K562 (cell line): Measurements from ENCODE around the gene SCIN. TPM values are rescaled to one million over a fixed set of nuclear protein-coding genes. Genes with fewer than 3 reads are reported as not detected.

ENCODE experiments used
- BCOR ChIP-seq: fragments of 450-650 bp; IDR thresholded peaks from 2 replicates; pipeline ENCODE4 v1.6.1; 2016
- ELK1 ChIP-seq: sonication (generic); formaldehyde crosslinking; IDR thresholded peaks from 2 replicates; pipeline ENCODE4 v1.8.1; 2022; ENCODE audit warnings: missing genetic modification reagents
- FOXK1 ChIP-seq: sonication (generic); formaldehyde crosslinking; IDR thresholded peaks from 2 replicates; pipeline ENCODE4 v1.8.0; 2022; ENCODE audit warnings: missing genetic modification reagents, mild to moderate bottlenecking, borderline replicate concordance
- GTF2F1 ChIP-seq: IDR thresholded peaks from 2 replicates; pipeline ENCODE4 v1.6.1; 2011; ENCODE audit warnings: low read depth, low read length, improper control_type of control experiment
- HMBOX1 ChIP-seq: sonication (generic); IDR thresholded peaks from 2 replicates; pipeline ENCODE4 v1.6.1; 2016
- MAZ ChIP-seq, 2 experiments: fragments of 450-650 bp in 1 of 2; sonication (generic) in 1 of 2; formaldehyde crosslinking; IDR thresholded peaks in 1 of 2; conservative IDR thresholded peaks in 1 of 2; 2 replicates each; pipeline versions ENCODE4 v1.4.0 to v1.5.0; 2020; ENCODE audit warnings: mild to moderate bottlenecking in 1 of 2, missing genetic modification reagents in 1 of 2
- MBD1 ChIP-seq: fragments of 250-450 bp; sonication (Bioruptor Pico); IDR thresholded peaks from 2 replicates; pipeline ENCODE4 v1.8.0; 2022; ENCODE audit warnings: inconsistent platforms
- MCM5 ChIP-seq: fragments of 450-650 bp; IDR thresholded peaks from 2 replicates; pipeline ENCODE4 v1.6.1; 2016; ENCODE audit warnings: low read depth
- MIER1 ChIP-seq: fragments of 450-650 bp; IDR thresholded peaks from 2 replicates; pipeline ENCODE4 v1.6.1; 2016; ENCODE audit warnings: antibody characterized with exemption, mild to moderate bottlenecking, low read depth
- NCOR1 ChIP-seq: fragments of 450-650 bp; IDR thresholded peaks from 2 replicates; pipeline ENCODE4 v1.6.1; 2016; ENCODE audit warnings: mild to moderate bottlenecking, moderate library complexity
- POLR2AphosphoS2 ChIP-seq: IDR thresholded peaks from 2 replicates; pipeline ENCODE4 v1.6.1; 2012; ENCODE audit warnings: low read length, improper control_type of control experiment
- POLR3A ChIP-seq: IDR thresholded peaks from 2 replicates; pipeline ENCODE4 v1.6.1; 2011; ENCODE audit warnings: borderline replicate concordance, mild to moderate bottlenecking, moderate library complexity; ENCODE audit not compliant: insufficient read length, insufficient read depth; ENCODE audit errors: extremely low read depth
- PPARD ChIP-seq: fragments of 250-450 bp; sonication (Bioruptor Pico); IDR thresholded peaks from 2 replicates; pipeline ENCODE4 v1.8.0; 2022; ENCODE audit warnings: inconsistent platforms, mild to moderate bottlenecking, moderate library complexity
- SMAD1 ChIP-seq: fragments of 150-350 bp; IDR thresholded peaks from 2 replicates; pipeline ENCODE4 v1.6.1; 2014; ENCODE audit warnings: low read length, low read depth; ENCODE audit not compliant: partially characterized antibody
- SPI1 ChIP-seq: IDR thresholded peaks from 2 replicates; pipeline ENCODE4 v1.6.1; 2011; ENCODE audit warnings: low read depth, low read length, control low read depth, borderline replicate concordance
- TOE1 ChIP-seq, 2 experiments: fragments of 450-650 bp in 1 of 2; sonication (generic) in 1 of 2; formaldehyde crosslinking in 1 of 2; IDR thresholded peaks; 2 replicates each; pipeline versions ENCODE4 v1.7.1 to v1.8.0; 2016 to 2022; ENCODE audit warnings: borderline replicate concordance in 2 of 2, mild to moderate bottlenecking in 2 of 2, antibody characterized with exemption in 1 of 2, inconsistent platforms in 1 of 2, low read depth in 1 of 2, missing genetic modification reagents in 1 of 2, moderate library complexity in 1 of 2
- ZNF584 ChIP-seq: fragments of 200-800 bp; sonication (Bioruptor generic); IDR thresholded peaks from 2 replicates; pipeline ENCODE4 v1.6.1; 2016; ENCODE audit warnings: low read depth, mild to moderate bottlenecking, missing genetic modification characterization, missing compliant biosample characterization
- ZNF778 ChIP-seq: fragments of 450-650 bp; formaldehyde crosslinking; IDR thresholded peaks from 2 replicates; pipeline ENCODE4 v1.4.0; 2020; ENCODE audit warnings: mild to moderate bottlenecking, moderate library complexity
- polyA plus RNA-seq, 8 experiments: library from polyadenylated mRNA; depleted of rRNA in 4 of 8; stranded (reverse) in 5 of 8; unstranded in 3 of 8; fragments of >200 nt; fragmentation: Nextera tagmentation in 2 of 8; fragmentation: Illumina TruSeq in 1 of 8; extraction: Ambion mirVana in 2 of 8; extraction: Trizol in 1 of 8; gene quantifications; 2 replicates each; pipeline versions ENCODE4 v1.2.1 to v1.2.3, GENCODE V29; 2011 to 2014; ENCODE audit warnings: inconsistent platforms in 1 of 8, missing spikeins in 1 of 8
- total RNA-seq, 7 experiments: library from RNA; depleted of rRNA in 6 of 7; stranded (reverse); fragments of >200 nt in 6 of 7; fragmentation: Illumina TruSeq in 2 of 7; extraction: Trizol in 2 of 7; gene quantifications; 2 replicates each; pipeline versions ENCODE4 v1.2.1 to v1.2.3, GENCODE V29; 2011 to 2021; ENCODE audit warnings: low replicate concordance in 1 of 7
- TF ChIP-seq, protein P1 (sequence below): sonication (generic); formaldehyde crosslinking; IDR thresholded peaks from 2 replicates; pipeline ENCODE4 v1.8.0; 2023; ENCODE audit warnings: mild to moderate bottlenecking, missing genetic modification reagents
- TF ChIP-seq, protein P2 (sequence below): fragments of 450-650 bp; IDR thresholded peaks from 2 replicates; pipeline ENCODE4 v1.6.1; 2016; ENCODE audit warnings: low read depth, mild to moderate bottlenecking, moderate library complexity

Gene SCIN
- total and polyA plus RNA-seq, 9 of the 15 experiments (the other 6 are each of a cell fraction or from before 2014, with no cell fraction given), result 0.67 to 18.2 (median 10.6) TPM

DNA sequence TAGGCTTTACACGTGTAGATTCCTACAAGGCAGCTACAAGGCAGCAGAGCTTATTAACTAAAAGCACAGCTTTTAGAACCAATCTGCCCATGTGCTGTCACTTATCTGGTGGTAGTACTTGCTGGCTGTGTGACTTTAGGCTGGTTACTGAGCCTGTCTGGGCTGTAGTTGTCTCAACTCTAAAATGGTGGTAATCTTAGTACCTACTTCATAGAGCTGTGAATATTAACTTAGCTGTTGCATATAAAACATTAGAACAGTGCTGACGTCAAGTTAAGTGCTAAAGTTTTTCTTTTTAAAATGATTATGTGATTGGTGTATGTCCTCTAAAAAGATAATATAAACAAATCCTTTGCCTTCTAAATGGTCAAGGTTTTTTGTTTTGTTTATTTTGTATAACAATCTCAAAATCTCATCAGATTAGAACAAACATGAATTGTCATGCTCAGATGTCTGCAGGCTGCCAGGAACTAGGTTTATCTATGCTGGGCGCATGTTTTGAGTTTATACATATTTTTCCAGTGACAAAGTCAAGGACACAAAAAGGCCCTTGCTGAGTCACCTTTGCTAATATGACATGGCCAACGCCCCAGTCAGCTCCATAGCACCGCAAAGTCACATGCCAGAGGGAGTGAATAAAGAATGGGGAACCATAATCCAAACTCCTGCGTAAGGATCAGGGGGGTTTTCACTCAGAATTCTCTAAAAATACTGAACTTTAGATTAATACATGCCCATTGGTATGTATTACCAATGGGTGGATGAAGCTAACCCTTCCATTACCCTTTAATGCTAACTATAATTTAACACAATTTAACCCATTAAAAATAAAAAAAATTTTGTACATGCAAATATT is 77.1 kb downstream of the SCIN start (continued):
- TF ChIP-seq MBD1 (CRISPR knock-in tag), result no peak
- no peak for TF ChIP-seq SMAD1
- TF ChIP-seq SPI1, result no peak
- TF ChIP-seq TOE1 (IDR thresholded peaks at IDR 0.05; ENCODE audit: borderline replicate concordance), result 0 out of 2 replicates have a peak, but pooled peaks have one; percentile 15
- no peak for TF ChIP-seq TOE1 (CRISPR knock-in tag; IDR thresholded peaks at IDR 0.05; ENCODE audit: borderline replicate concordance, low read depth)
- TF ChIP-seq, protein P1, sequence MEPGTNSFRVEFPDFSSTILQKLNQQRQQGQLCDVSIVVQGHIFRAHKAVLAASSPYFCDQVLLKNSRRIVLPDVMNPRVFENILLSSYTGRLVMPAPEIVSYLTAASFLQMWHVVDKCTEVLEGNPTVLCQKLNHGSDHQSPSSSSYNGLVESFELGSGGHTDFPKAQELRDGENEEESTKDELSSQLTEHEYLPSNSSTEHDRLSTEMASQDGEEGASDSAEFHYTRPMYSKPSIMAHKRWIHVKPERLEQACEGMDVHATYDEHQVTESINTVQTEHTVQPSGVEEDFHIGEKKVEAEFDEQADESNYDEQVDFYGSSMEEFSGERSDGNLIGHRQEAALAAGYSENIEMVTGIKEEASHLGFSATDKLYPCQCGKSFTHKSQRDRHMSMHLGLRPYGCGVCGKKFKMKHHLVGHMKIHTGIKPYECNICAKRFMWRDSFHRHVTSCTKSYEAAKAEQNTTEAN (CRISPR knock-in tag), result no peak
- no peak for TF ChIP-seq ELK1
- TF ChIP-seq, protein P2, sequence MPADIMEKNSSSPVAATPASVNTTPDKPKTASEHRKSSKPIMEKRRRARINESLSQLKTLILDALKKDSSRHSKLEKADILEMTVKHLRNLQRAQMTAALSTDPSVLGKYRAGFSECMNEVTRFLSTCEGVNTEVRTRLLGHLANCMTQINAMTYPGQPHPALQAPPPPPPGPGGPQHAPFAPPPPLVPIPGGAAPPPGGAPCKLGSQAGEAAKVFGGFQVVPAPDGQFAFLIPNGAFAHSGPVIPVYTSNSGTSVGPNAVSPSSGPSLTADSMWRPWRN, result peak; percentile 40; the same call in 1 of the 2 replicates
- no peak for TF ChIP-seq ZNF778 (CRISPR knock-in tag)
- peak; percentile 98 for TF ChIP-seq BCOR
- TF ChIP-seq MAZ (CRISPR knock-in tag; conservative IDR thresholded peaks at IDR 0.05 in 1 of 2, IDR thresholded peaks at IDR 0.05 in 1 of 2), result peak in 1 of 2 experiments; percentile 62; a peak in 2 of 4 replicates
- no peak for TF ChIP-seq MCM5
- TF ChIP-seq POLR2AphosphoS2, result no peak
- no peak for TF ChIP-seq GTF2F1
- TF ChIP-seq PPARD (CRISPR knock-in tag), result no peak
- no peak for TF ChIP-seq MIER1
- peak; percentile 81 for TF ChIP-seq NCOR1
- 0 out of 2 replicates have a peak, but pooled peaks have one; percentile 41 for TF ChIP-seq ZNF584 (CRISPR knock-in tag)
- TF ChIP-seq FOXK1 (CRISPR knock-in tag), result no peak
- TF ChIP-seq HMBOX1, result no peak
- no peak for TF ChIP-seq POLR3A
